ENCODE data around the gene SEPTIN11.
"Not testable (repeated sequence)": the region's sequence is repeated elsewhere in the genome, so short reads cannot be mapped to it uniquely, and the experiment has no call there.

Gene SEPTIN11

GRCh38 chr4:76952071-76952470 is 2.5 kb downstream of the SEPTIN11 start:
- DNase-seq (ENCODE audit: low spot score): no peak

DNA sequence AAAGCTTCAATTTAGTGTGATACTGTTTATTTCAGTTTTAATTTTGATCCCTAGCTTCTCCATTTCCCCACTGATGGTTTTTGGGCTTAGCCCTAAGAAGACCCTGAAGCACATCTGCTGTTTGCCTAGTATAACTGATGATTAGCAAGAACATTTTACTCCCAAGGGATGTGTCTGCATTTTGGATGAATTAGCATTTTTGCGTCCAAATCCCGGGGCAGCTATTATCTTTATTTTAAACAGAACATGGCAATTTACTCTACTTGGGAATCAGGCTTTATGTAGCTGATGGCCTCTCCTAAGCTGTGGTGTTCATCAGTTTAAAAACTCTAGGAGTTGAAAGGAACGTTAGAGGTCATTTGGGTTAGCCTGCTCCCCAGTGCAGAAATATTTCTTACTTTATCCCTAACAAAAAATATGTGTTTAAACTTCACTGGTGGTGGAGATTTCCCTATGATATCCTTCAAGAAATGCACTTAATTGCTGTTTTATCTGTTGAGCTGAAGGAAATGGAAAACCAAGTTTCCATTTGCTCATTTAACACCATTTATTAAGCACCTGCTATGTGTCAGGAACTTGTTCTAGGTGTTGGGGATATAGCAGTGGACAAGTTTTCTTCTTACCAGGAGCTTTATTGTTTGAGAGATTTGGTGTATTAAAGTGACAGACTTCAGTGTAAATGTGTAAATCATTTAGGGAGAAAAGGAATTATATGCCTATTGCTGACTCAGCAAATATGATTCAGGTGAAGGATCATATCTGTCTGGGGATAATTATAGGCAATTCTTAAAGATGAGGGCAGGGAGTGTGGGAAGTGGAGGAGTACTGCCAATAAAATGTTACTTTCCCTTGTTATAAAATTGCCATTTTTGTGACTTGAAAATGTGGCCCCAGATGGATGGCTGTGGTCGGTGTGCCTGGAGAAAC is 3.4 kb downstream of the SEPTIN11 start:
- DNase-seq (ENCODE audit: low spot score): no peak

- DNase-seq (ENCODE audit: low spot score): no peak
Observed at GRCh38 chr4:76953956-76954355, 4.4 kb downstream of the SEPTIN11 start.

GRCh38 chr4:76954489-76954888 is 4.9 kb downstream of the SEPTIN11 start:
- DNase-seq (ENCODE audit: low spot score): no peak

DNA sequence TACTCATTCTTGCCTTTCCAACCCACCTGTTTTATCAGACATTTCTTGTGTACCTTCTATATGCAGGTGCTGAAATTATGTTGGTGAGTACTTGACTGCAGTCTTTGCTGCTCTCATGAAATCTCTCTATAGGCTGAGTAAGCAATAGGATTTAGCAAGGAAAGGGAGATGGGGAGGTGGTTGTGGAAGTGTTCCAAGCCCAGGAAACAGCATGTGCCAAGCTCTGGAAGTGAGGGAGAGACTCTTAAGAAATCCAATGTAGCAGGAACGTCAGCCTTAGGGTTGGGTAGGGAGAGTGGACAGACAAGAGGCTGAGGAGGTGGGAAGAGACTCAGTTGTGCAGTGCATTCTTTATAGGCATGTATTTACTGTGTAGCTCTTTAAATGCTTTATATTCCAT is 5.6 kb downstream of the SEPTIN11 start:
- DNase-seq (ENCODE audit: low spot score): no peak

GRCh38 chr4:76957004-76957738 is 7.6 kb downstream of the SEPTIN11 start:
- DNase-seq (ENCODE audit: low spot score): no peak

GRCh38 chr4:76958891-76959290 is 9.3 kb downstream of the SEPTIN11 start:
- DNase-seq (ENCODE audit: low spot score): no peak

- DNase-seq (ENCODE audit: low spot score): no peak
Observed at GRCh38 chr4:76960014-76960413, 10.5 kb downstream of the SEPTIN11 start.

DNA sequence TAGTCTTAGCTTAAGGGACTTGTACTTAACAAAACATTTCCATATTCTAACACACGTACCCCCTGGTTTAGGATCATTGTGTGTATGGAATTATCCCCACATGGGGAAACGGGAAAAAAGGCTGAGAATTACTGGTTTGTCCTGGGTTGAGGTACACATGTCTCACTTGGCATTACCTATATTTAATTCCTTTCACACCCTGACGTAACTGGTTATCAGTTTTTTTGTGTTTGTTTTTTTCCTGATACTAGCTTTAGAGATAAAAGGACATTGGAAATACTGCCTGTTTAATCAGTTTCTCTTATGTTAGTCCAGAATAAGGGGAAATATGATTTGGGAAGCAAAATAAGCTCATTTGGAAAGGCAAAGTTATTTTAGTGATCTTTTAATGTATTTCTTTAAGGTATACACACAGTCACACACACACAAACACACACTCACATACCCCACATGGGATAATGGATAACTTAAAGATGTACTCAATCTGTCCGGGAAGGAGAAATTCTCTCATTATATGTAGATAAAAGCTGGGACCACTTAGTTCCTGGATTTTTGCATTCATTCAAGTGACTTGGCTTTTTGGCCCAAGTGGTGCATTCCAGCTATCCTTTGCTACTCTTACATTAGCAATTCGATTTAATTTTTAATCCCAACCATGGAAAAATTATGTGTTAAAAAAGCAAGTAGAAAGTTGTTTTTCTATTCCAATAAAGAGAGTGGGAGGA is 13.0 kb downstream of the SEPTIN11 start:
- DNase-seq (ENCODE audit: low spot score): no peak

DNA sequence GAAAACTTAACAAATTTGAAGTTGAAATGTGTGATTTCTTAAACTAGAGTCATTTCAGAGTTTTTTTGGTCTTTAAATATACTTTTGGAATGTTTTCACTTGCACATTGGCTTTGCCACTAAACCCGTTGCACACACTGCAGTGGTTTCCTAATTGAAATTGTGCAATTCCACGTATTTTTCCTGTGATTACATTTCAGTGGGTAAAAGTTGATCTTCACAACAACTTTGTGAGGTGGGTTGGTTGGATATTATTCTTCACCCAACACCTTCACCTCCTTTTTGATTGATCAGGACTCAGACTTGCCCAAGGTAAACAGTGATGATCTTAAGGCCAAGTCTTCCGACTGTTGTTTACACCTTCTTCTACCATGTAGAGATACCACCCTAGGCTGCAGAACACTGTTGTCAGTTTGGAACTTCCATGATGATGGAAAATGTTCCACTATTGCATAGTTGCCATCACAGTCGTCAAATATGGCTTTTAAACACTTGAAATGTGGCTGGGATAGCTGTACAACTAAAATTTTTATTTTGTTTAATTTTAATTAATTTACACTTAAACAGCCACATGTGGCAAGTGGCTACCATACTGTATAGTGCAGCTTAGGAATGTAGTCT is 13.7 kb downstream of the SEPTIN11 start:
- no peak for DNase-seq (ENCODE audit: low spot score)

GRCh38 chr4:76963927-76964326 is 14.4 kb downstream of the SEPTIN11 start:
- DNase-seq (ENCODE audit: low spot score): not testable (repeated sequence)

DNA sequence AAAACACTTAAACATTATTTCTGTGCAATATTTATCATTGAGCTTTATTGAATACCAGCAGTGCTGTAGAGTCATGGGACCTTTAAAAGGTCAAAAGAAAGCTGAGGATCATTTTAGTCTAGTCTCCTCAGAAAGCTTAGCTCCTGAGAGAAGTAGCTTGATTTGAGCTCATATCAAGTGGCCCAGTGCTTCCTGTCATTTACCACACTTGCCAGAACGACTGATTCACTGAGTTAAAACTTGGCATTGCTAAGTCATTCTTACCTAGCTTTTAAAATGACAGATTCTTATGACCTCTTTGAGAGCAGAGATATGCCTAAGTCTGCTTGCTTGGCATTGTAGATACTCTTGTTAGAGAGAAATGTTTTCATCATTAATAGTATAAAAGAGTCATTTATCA is 15.2 kb downstream of the SEPTIN11 start:
- DNase-seq (ENCODE audit: low spot score): no peak

DNA sequence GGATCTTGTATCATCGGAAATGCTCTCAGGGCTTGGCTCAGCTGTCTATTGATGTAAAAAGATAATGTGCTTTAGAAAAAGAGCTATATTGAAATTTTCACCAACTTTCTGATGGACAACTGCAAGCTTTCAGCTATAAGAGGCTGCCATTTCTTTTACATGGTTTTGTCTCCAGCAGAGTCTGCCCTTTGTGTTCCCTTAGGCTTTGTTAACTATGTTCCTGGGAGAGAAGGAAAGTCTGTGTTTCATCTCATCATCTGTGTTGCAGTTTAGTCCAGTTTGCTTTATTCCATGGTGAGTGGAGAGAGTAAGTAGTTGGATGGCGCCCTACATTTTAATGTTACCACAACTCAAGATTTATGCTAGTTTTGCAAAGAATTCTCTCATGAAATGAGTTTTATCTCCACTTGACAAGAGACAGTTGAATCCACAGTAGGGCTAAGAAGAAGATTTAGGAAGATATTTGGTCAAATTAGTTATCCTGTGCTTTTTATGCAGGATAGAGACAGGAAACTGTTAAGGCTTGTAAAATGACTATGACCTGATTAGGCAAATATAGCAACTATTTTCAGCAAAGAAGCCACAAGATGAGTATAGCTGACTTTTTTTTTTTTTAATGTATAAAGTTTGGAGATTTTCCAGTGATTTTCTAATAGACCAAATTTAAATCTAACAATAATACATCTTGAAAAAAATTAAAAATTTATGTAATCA is 16.5 kb downstream of the SEPTIN11 start:
- no peak for DNase-seq (ENCODE audit: low spot score)

DNA sequence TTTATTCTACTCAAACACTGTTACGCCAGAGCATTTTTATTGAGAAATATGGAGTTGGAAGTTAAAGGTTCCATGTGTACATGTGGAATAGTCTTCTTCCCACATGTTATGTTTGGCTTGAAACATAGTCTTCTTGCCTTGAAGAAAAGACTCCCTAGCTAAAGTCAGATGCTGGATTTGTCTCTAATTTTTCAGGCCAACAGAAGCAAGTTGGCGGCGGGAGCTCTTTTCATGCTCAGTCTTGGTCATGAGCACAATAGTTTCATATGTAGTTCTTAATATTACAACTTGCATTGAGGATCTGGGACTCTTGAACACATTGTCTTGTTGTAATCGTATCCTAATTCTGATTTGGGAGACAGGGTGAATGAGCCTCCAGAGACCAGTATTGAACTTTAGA is 19.4 kb downstream of the SEPTIN11 start:
- DNase-seq (ENCODE audit: low spot score): no peak

DNA sequence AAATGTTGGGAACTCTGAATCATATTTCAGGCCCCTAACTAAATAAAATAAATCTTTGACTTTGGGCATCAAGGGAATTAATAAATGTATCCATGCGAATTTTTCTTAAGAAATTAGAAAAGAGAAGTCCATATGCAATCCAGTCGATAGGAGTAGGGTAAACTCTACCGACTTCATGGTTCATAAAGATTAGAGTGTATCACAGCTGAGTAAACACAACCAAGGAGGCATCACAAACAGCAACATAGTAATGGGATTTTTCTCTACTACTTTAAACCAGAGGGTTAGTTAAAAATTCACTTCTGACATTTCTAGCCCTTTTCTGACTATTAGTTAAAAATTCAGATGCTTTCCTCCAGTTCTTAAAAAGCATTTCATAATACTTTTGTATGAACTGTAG is 19.9 kb downstream of the SEPTIN11 start:
- no peak for DNase-seq (ENCODE audit: low spot score)

DNA sequence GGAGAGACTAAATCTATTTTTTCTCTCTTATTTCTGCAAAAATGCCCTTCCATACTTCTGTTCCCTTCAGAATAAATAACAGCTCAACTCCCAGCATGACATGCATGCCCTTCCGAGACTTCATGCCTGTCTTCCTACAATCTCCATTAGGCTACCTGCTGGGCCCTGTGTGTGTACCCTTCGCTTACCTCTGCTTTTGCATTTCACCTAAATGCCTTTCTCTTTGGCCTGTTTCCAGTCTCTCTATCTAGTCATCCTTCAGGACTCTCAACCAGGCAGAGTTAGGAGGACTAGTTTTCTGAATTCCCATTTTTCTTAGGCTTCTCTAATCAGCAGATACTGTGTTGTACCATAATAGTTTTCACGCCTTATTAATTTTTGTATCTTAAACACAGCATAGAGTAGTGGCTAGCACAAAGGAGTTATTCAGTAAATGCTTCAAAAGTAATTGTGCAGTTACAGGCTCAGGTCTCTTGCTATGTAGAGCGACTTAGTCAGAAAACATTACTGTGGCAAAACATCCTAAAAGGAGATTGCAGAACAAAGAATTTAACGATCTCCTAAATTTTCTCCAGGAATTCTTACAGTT is 20.5 kb downstream of the SEPTIN11 start:
- no peak for DNase-seq (ENCODE audit: low spot score)

DNA sequence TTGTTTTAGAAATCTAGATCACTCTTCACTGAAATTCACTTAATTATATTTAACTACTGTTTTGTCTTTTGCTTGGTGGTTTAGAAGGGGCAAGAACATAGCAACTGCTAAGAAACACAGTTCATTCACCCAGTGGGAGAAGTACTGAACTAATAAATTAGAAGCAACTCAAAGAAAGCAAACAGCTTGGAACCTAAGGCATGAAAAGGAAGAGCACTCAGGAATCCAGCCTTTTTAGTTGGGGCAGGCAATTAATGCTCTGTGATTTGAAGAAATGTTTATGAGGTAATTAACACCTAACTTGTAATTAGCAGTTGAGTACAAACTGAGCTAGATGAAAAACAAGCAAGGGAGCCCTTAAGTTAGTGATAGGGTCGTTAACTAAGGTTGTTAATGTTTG is 22.8 kb downstream of the SEPTIN11 start:
- no peak for DNase-seq (ENCODE audit: low spot score)

GRCh38 chr4:76974150-76974549 is 24.6 kb downstream of the SEPTIN11 start:
- DNase-seq (ENCODE audit: low spot score): no peak

DNA sequence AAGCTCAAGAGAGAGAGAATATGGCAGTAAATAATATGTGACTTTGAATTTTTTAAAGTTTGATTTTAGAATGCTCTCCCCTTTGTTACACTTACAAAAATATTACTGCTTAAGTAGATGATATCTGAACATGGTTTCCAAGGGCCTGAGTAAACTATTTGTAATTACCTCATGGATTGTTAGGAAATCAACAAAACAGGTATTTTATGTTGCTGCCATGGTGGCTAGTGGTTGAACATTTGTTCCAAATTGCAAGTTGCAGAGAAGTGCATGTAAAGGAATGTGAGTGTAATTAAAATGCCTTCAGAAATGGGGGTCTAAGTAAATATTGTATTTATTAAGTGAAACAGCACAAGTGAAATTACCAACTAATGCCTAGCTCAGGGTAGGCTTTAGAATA is 27.6 kb downstream of the SEPTIN11 start:
- no peak for DNase-seq (ENCODE audit: low spot score)

GRCh38 chr4:76977736-76978350 is 28.3 kb downstream of the SEPTIN11 start:
- no peak for DNase-seq (ENCODE audit: low spot score)

GRCh38 chr4:76979236-76979635 is 29.7 kb downstream of the SEPTIN11 start:
- DNase-seq (ENCODE audit: low spot score): no peak

All from hepatic stellate cell (primary cell).